ENCODE results near the gene STARD13.

STARD13 gene

DNA sequence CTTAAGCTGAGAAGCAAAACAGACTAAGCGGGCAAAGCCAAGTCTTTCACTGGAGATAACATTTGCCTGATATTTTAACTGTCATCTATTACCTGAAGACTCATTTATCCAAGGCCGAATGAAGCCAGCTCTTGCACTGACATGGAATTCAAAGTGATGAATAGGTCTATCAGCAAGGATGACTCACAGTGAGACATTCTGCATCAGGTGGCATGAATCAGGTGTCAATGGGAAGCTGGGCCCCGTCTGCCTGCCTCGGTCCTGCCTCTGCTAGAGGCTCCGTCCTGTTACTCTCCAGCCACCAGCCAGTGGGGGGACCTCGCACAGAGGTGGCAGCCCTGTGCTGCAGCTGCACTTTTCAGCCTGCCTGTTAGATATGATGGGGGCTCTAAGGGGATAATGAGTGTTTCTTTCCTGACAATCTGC lies 23.5 kb downstream of the STARD13 start:
- 0 out of 2 replicates have a peak, but pooled peaks have one; percentile 22 for TF ChIP-seq TEAD4 (IDR thresholded peaks at IDR 0.05)
- no peak for TF ChIP-seq CEBPB (IDR thresholded peaks at IDR 0.05)
- TF ChIP-seq REST (IDR thresholded peaks at IDR 0.05; ENCODE audit: low read depth) = no peak
- TF ChIP-seq, protein P1, sequence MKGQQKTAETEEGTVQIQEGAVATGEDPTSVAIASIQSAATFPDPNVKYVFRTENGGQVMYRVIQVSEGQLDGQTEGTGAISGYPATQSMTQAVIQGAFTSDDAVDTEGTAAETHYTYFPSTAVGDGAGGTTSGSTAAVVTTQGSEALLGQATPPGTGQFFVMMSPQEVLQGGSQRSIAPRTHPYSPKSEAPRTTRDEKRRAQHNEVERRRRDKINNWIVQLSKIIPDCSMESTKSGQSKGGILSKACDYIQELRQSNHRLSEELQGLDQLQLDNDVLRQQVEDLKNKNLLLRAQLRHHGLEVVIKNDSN (IDR thresholded peaks at IDR 0.05) = peak; percentile 43
- no peak for TF ChIP-seq TCF12 (IDR thresholded peaks at IDR 0.05; ENCODE audit: low read depth)
- no peak for TF ChIP-seq TAF1 (IDR thresholded peaks at IDR 0.05; ENCODE audit: low read depth)
- TF ChIP-seq EGR1 (IDR thresholded peaks at IDR 0.05) = no peak
- TF ChIP-seq EP300 (IDR thresholded peaks at IDR 0.05; ENCODE audit: borderline replicate concordance) = peak; percentile 28; the same call in 1 of the 2 replicates
- no peak for TF ChIP-seq YY1 (IDR thresholded peaks at IDR 0.05; ENCODE audit: low read depth)

- TF ChIP-seq FOXM1 (IDR thresholded peaks at IDR 0.05; ENCODE audit: borderline replicate concordance, low read depth) (no peak), CEBPB (IDR thresholded peaks at IDR 0.05) (no peak), EGR1 (IDR thresholded peaks at IDR 0.05) (no peak), REST (IDR thresholded peaks at IDR 0.05; ENCODE audit: low read depth) (no peak), ZBTB7A (IDR thresholded peaks at IDR 0.05; ENCODE audit: low read depth) (no peak), TAF1 (IDR thresholded peaks at IDR 0.05; ENCODE audit: low read depth) (no peak), TEAD4 (IDR thresholded peaks at IDR 0.05) (no peak), NFIC (IDR thresholded peaks at IDR 0.05) (no peak), TCF12 (IDR thresholded peaks at IDR 0.05; ENCODE audit: low read depth) (no peak), YY1 (IDR thresholded peaks at IDR 0.05; ENCODE audit: low read depth) (no peak), CREB1 (IDR thresholded peaks at IDR 0.05; ENCODE audit: low read depth) (no peak), EP300 (IDR thresholded peaks at IDR 0.05; ENCODE audit: borderline replicate concordance) (no peak)
- TF ChIP-seq, protein P2, sequence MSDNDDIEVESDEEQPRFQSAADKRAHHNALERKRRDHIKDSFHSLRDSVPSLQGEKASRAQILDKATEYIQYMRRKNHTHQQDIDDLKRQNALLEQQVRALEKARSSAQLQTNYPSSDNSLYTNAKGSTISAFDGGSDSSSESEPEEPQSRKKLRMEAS (IDR thresholded peaks at IDR 0.05) = no peak
- TF ChIP-seq, protein P1 (IDR thresholded peaks at IDR 0.05) = no peak
Measured at GRCh38 chr13:33261387-33262061, 24.0 kb downstream of the STARD13 start.

GRCh38 chr13:33260168-33261098 lies 25.1 kb downstream of the STARD13 start:
- no peak for TF ChIP-seq TCF12 (IDR thresholded peaks at IDR 0.05; ENCODE audit: low read depth)

DNA sequence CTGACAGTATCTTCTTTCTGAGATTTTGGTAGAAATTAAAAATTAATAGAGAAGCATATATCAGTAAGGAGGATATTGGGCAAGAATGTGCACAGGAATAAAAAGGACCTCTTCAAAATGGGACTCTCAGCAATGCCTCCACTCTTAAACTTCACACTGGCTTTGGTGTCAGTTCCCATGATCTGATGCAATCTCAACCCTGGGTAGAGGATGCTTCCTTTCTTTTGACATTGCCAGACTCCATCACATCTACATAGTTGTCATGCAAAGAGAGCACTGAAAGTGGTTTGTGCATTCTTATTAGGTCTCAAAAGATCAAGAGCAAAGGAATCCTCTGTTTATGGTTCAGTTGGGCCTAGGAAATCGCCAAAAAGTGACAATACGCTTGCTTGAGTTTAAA lies 26.3 kb downstream of the STARD13 start:
- no peak for TF ChIP-seq RAD21 (IDR thresholded peaks at IDR 0.05; ENCODE audit: low read depth)
- TF ChIP-seq, protein P1 (IDR thresholded peaks at IDR 0.05) = no peak
- TF ChIP-seq TAF1 (IDR thresholded peaks at IDR 0.05; ENCODE audit: low read depth) = no peak
- TF ChIP-seq NFIC (IDR thresholded peaks at IDR 0.05) = no peak
- no peak for TF ChIP-seq CREB1 (IDR thresholded peaks at IDR 0.05; ENCODE audit: low read depth)
- TF ChIP-seq, protein P2 (IDR thresholded peaks at IDR 0.05) = no peak

DNA sequence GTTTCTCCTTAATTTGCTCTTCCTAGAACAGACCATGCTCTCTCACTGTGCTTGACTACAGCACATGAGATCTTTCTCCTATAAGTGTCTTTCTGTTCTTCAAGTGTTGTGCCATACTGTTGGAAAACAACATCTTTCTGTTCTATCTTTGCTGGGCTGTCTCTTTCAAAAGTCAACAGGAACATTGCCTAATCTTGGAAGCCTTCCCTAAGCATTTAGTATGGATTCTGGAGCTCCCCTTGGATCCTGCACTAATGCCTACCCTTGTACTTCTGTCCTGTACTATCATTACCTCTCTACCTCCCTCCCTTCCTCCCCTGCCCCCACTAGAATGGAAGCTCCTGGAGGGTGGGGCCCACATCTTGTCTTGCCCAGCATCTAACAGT lies 26.8 kb downstream of the STARD13 start:
- no peak for TF ChIP-seq CEBPB (IDR thresholded peaks at IDR 0.05)
- no peak for TF ChIP-seq YY1 (IDR thresholded peaks at IDR 0.05; ENCODE audit: low read depth)
- no peak for TF ChIP-seq EGR1 (IDR thresholded peaks at IDR 0.05)
- TF ChIP-seq, protein P2 (IDR thresholded peaks at IDR 0.05) = no peak
- no peak for TF ChIP-seq NFIC (IDR thresholded peaks at IDR 0.05)
- TF ChIP-seq REST (IDR thresholded peaks at IDR 0.05; ENCODE audit: low read depth) = no peak
- TF ChIP-seq EP300 (IDR thresholded peaks at IDR 0.05; ENCODE audit: borderline replicate concordance) = no peak
- TF ChIP-seq TEAD4 (IDR thresholded peaks at IDR 0.05) = no peak
- TF ChIP-seq TCF12 (IDR thresholded peaks at IDR 0.05; ENCODE audit: low read depth) = no peak

Data from Ishikawa (cell line).